Astrocyte of the cerebellum (primary cell): ENCODE results near the gene CFAP46.
"Not testable (repeated sequence)": the region's sequence is repeated elsewhere in the genome, so short reads cannot be mapped to it uniquely, and the experiment has no call there.

Source experiments
- DNase-seq: peaks from one replicate; pipeline ENCODE4 v3.0.0-alpha.2; 2011; ENCODE audit warnings: low read depth
- H3K4me3 ChIP-seq: 2 replicates; pipeline ENCODE4 v1.5.1; 2011; ENCODE audit warnings: mild to moderate bottlenecking, low read depth, low read length, moderate library complexity
- CTCF ChIP-seq: IDR thresholded peaks from 2 replicates; pipeline ENCODE4 v1.5.1; 2012; ENCODE audit warnings: low read length, low read depth, moderate library complexity, mild to moderate bottlenecking; ENCODE audit errors: missing control alignments
- in situ Hi-C: cut with HindIII; loops from 2 replicates; pipeline ENCODE4 v1.10.0; 2017; ENCODE audit warnings: low sequenced_read_pairs

Gene CFAP46

GRCh38 chr10:132891368-132891767 is 51.0 kb downstream of the CFAP46 start:
- in situ Hi-C loops, result no loop called here
- no peak for TF ChIP-seq CTCF
- DNase-seq, result no peak

DNA sequence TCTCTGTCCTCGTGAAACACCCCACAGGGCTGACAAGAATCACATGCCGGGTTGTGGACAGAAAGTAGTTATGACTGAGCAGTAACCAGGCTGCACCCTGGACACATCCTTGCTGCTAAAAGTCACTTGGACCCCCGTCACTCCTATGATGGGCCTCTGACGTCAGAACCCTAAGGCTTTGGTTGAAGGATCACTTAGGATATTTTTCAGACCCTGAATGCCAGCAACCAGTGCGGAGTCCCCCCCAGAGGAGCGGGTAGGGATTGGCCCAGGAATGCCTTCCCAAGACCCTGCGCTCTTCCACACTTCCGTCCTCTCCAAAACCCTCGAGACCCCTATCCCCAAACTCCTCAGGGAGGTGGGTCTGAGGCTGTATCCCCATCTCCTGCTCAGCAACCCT is 52.1 kb downstream of the CFAP46 start:
- no peak for TF ChIP-seq CTCF
- in situ Hi-C loops, result no loop called here
- DNase-seq, result no peak
- H3K4me3 ChIP-seq, result no peak overlapping the region

More at GRCh38 chr10:132891368-132891767, 51.0 kb downstream of the CFAP46 start:
- H3K4me3 ChIP-seq, result no peak overlapping the region

DNA sequence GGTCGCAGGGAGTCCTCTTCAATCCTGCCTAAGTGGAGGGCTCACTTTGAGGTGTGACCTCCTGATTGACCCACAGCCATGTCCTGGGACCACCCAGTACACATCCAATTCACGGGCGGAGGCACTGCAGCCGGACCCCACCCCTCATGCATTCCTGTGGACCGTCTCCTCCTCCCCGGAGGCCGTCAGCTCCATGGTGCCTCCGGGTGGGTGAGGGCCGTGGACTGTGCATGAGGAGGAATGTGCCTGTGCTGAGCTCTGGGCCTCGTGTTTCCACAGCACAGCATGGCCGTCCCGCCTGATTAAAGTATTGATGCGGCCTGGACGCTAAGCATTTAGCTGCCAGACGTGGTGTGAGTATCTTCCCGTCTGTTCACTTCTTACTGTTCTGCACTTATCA is 52.8 kb downstream of the CFAP46 start:
- in situ Hi-C loops, result no loop called here
- TF ChIP-seq CTCF, result no peak
- DNase-seq, result no peak
- H3K4me3 ChIP-seq, result no peak overlapping the region

DNA sequence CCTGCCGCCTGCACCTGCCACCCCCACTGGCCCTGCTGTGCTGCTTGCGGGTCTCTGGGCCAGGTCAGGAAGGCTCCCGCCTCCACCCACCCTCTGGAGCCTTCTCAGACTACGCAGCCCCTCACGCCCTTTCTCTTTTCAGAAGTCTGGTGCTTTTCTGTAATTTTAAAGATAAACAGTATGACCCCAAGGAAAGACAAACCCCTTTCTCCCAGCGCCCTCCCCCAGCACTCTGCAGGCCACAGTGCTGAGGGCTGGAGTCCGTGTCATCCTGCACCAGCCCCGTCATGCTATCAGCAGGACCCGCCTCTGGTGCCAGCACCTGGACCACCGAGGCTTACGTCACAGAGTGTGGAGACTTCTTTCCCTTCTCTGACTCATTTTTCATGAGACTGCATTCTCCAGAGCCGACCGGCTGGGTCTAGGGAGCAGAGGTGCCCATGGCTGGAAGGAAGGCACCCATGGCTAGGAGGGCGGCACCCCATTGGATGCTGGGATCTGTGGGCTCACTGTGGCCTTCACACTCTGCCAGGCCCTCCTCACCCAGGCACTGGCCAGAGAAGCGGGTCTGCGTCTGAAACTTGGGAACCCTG is 53.4 kb downstream of the CFAP46 start:
- DNase-seq, result no peak
- TF ChIP-seq CTCF, result no peak
- in situ Hi-C loops, result no loop called here
- H3K4me3 ChIP-seq, result no peak overlapping the region

DNA sequence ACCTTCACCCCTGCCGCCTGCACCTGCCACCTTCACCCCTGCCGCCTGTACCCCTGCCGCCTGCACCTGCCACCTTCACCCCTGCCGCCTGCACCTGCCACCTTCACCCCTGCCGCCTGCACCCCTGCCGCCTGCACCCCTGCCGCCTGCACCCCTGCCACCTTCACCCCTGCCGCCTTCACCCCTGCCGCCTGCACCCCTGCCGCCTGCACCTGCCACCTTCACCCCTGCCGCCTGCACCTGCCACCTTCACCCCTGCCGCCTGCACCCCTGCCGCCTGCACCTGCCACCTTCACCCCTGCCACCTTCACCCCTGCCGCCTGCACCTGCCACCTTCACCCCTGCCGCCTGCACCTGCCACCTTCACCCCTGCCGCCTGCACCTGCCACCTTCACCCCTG is 53.9 kb downstream of the CFAP46 start:
- in situ Hi-C loops, DNase-seq, H3K4me3 ChIP-seq: not testable (repeated sequence)

DNA sequence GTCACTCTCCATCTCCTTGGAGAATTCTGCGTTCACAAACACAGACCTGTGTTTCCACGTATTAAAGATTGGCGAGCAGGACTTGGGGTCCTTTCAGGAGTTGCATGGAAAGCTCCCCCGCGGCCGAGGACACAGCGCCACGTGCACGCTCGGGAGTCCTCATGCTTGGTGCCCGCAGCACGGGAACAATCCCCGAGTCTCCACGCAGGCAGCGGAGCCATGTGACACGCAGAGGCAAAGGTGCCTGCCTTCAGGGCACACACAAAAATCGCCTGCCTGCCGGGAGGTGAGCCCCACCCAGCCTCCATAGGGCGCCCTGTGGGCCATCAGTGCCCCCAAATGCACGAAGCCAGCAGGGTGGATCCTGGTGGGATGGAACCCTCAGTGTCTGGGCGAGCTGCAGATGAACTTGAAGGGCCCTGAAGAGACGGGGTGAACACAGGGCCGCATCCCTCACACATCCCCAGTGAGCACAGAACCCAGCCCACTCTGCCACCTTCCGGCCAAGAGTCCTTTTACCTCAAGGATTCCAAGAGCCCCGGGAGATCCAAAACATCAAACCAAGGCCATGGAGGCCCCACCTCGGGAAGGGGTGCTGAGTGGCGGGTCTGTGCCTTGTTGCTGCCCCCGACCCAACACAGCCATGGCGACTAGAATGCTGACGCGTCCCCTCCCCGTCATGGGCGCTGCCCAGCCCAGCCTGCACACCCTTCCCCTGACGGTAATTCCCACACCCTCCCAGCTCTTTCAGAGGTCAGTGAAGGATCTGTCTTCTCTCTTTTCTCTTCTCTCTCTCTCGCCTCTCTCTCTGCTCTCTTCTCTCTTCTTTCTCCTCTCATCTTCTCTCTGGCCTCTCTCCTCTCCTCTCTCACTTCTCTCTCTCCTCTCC is 55.9 kb downstream of the CFAP46 start:
- DNase-seq, result no peak
- in situ Hi-C loops, result no loop called here
- H3K4me3 ChIP-seq, result no peak overlapping the region
- peak; percentile 6 for TF ChIP-seq CTCF
